ENCODE measurements around the gene WFDC9.

GRCh38 chr20:45649312-45649863 lies 18.3 kb upstream of the WFDC9 start:
- no peak for TF ChIP-seq EZH2phosphoT487 (IDR thresholded peaks at IDR 0.05; ENCODE audit: borderline replicate concordance)
- TF ChIP-seq, protein P1, sequence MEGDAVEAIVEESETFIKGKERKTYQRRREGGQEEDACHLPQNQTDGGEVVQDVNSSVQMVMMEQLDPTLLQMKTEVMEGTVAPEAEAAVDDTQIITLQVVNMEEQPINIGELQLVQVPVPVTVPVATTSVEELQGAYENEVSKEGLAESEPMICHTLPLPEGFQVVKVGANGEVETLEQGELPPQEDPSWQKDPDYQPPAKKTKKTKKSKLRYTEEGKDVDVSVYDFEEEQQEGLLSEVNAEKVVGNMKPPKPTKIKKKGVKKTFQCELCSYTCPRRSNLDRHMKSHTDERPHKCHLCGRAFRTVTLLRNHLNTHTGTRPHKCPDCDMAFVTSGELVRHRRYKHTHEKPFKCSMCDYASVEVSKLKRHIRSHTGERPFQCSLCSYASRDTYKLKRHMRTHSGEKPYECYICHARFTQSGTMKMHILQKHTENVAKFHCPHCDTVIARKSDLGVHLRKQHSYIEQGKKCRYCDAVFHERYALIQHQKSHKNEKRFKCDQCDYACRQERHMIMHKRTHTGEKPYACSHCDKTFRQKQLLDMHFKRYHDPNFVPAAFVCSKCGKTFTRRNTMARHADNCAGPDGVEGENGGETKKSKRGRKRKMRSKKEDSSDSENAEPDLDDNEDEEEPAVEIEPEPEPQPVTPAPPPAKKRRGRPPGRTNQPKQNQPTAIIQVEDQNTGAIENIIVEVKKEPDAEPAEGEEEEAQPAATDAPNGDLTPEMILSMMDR (conservative IDR thresholded peaks at IDR 0.05; ENCODE audit: low read length) = no peak
